Measurements from ENCODE around the gene ZNF217.
"Not testable (repeated sequence)": the region's sequence is repeated elsewhere in the genome, so short reads cannot be mapped to it uniquely, and the experiment has no call there.

GRCh38 chr20:53592454-53592991 is 1.1 kb downstream of the ZNF217 start:
- TF ChIP-seq CTCF (IDR thresholded peaks at IDR 0.05; ENCODE audit: extremely low read depth in 1 of 2, insufficient read depth in 1 of 2, low read depth in 1 of 2, low read length in 2 of 2); POLR2A (IDR thresholded peaks at IDR 0.05; ENCODE audit: low read depth, low read length); MYC (IDR thresholded peaks at IDR 0.05; ENCODE audit: low read depth, low read length); EZH2 (IDR thresholded peaks at IDR 0.05; ENCODE audit: borderline replicate concordance, low read depth, low read length, severe bottlenecking); JUN (IDR thresholded peaks at IDR 0.05; ENCODE audit: borderline replicate concordance, insufficient read depth, insufficient read length, low read depth); FOS (IDR thresholded peaks at IDR 0.05; ENCODE audit: borderline replicate concordance, insufficient read depth, low read length): not testable (repeated sequence)
- TF ChIP-seq POLR2AphosphoS5 (IDR thresholded peaks at IDR 0.05; ENCODE audit: insufficient read depth, low read depth, low read length) = peak; percentile 35
- TF ChIP-seq, protein P1, sequence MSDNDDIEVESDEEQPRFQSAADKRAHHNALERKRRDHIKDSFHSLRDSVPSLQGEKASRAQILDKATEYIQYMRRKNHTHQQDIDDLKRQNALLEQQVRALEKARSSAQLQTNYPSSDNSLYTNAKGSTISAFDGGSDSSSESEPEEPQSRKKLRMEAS (IDR thresholded peaks at IDR 0.05; ENCODE audit: insufficient read depth, insufficient read length) = not testable (repeated sequence)

All from endothelial cell of umbilical vein (primary cell).